IPS-18c (cell line): ENCODE measurements around the gene APOD.

Source experiments
- H3K4me3 ChIP-seq: 2 replicates; pipeline ENCODE4 v1.7.0; 2013; ENCODE audit warnings: low read depth, mild to moderate bottlenecking, low read length, moderate library complexity; ENCODE audit not compliant: insufficient read depth
- H3K9me3 ChIP-seq: one replicate; pipeline ENCODE4 v1.6.1; 2013; ENCODE audit warnings: mild to moderate bottlenecking, low read length, moderate library complexity; ENCODE audit not compliant: control insufficient read depth, insufficient read depth

The APOD gene

DNA sequence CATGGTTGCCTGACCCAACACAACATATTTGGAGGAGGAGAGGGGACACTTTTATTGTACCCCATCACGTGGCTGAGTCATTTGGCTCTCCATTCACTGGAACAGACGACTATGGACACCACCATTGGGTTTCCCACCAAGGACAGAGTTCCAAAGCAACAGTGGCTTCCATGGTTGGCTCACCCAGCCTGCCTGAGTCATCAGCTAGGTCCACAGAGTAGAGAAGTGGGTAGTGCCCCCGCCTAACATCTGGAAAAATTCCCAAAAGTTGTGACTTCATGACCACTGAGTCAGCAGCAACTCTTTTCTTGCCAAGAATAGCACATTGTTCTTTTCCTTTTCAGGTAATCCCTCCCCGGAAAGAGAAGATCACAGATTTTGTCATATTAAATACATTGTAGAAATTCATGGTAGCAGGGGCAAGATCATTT, 37.6 kb downstream of the APOD start:
- no peak overlapping the region for H3K4me3 ChIP-seq
- peaks cover 2% of the 10 kb centered on the region for H3K9me3 ChIP-seq

GRCh38 chr3:195544634-195545033, 39.1 kb downstream of the APOD start:
- Histone ChIP-seq H3K4me3 (no peak overlapping the region), H3K9me3 (peaks cover 2% of the 10 kb centered on the region)

GRCh38 chr3:195544230-195544536, 39.6 kb downstream of the APOD start:
- Histone ChIP-seq H3K4me3 (peak overlapping the region; percentile 82), H3K9me3 (peaks cover 2% of the 10 kb centered on the region)

GRCh38 chr3:195543500-195544229, 40.1 kb downstream of the APOD start:
- Histone ChIP-seq H3K9me3 (peaks cover 2% of the 10 kb centered on the region), H3K4me3 (peak overlapping the region; percentile 82)

DNA sequence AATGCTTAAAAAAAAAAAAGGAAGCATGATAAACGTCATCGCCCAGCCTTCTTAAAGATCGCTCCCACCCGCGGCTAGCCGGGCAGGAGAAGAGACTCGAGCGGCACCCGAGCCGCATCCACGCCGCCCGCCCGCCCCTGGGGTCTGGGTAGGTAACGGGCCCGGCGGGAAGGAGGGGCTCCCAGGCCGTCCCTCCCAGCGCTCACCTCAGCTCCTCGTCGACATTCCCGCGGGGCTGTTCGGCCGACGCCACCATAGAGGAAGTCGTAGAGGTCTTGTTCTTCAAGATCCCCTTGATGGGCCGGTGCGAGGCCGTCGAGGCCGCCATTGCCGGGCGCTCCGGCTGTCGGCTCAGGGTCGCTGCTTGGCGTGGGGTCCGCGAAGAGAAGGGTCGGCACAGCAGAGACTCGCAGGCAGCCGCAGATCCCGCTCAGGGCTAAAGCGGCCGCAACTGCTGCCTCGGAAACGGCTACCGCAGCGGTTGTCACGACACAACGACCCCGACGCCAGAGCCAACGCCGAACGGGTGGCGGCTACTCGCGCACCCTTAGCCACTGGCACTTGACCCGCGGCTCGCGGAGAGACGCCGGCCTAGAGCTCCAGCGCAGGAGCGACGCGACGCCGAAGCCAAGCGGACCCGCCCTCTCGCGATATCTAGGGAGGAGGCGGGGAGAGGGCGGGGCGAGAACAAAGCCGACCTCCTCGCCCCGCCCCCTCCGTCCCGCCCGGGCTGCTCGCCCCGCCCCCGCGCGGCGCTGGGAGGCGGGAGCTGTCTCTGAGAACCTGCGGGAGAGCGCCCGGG, 40.8 kb downstream of the APOD start, which contains the start of gene PPP1R2:
TSS of gene PPP1R2 (minus strand) at position 628 of the 802 bp plus-strand sequence. CDS start at position 328, 300 bp downstream.
- peaks cover 2% of the 10 kb centered on the region for H3K9me3 ChIP-seq
- H3K4me3 ChIP-seq = peak within 1 kb of the TSS; percentile 82

GRCh38 chr3:195542316-195542697, 41.4 kb downstream of the APOD start:
- peak overlapping the region; percentile 82 for H3K4me3 ChIP-seq
- H3K9me3 ChIP-seq = no peaks in the 10 kb centered on the region

DNA sequence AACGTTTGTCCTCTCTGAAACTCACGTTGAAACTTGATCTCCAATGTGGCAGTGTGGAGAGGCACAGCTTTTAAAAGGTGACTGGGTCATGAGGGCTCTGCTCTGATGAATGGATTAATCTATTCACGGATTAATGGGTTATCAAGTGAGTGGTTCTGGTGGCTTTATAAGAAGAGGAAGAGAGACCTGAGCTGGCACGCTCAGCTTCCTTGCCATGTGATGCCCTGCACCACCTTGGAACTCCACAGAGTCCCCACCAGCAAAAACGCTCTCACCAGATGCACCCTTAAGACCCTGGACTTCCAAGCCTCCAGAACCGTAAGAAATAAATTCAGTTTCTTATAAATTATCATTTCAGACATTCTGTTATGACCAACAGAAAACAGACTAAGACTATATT, 43.2 kb downstream of the APOD start:
- no peak overlapping the region for H3K4me3 ChIP-seq

GRCh38 chr3:195540027-195540426, 43.7 kb downstream of the APOD start:
- Histone ChIP-seq H3K9me3 (peaks cover 3% of the 10 kb centered on the region), H3K4me3 (no peak overlapping the region)

More for the DNA sequence above, 43.2 kb downstream of the APOD start:
- no peaks in the 10 kb centered on the region for H3K9me3 ChIP-seq

DNA sequence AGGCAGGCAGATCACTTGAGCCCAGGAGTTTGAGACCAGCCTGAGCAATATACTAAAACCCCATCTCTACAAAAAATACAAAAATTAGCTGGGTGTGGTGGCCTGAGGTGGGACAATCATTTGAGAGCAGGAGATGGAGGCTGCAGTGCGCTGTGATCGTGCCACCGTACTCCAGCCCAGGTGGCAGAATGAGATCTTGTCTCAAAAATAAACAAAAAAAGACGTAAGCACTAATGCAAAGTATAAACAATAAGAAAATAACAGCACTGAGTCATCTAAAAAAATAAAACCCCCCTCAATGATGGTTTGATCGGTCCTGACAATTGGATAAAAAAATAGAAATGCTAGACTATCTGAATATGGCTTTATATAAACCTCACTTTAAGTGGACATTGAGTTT, 44.3 kb downstream of the APOD start:
- Histone ChIP-seq H3K9me3 (peaks cover 3% of the 10 kb centered on the region), H3K4me3 (no peak overlapping the region)

DNA sequence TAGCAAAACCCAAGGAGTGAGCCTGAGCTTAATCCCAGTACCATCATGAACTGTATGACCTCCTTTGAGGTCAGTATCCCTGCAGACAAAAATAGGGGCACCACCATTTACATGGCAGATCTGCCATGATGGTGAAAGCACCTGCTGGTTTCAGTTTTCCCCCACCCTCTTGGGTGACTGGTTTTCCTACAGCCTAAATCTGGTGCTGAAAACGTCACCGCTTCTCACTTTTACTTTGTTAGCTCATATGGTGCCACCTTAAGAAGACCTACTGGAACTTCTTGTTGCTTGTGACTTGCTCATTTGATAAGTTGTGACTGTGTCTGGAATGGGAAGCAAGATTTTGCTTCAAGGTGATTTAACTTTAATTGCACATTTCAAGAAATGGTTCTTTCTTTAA, 45.7 kb downstream of the APOD start:
- Histone ChIP-seq H3K9me3 (peaks cover 3% of the 10 kb centered on the region), H3K4me3 (no peak overlapping the region)

- H3K9me3 ChIP-seq = peaks cover 3% of the 10 kb centered on the region
- H3K4me3 ChIP-seq = no peak overlapping the region
Observed at GRCh38 chr3:195535293-195535692, 48.4 kb downstream of the APOD start.

- peaks cover 3% of the 10 kb centered on the region for H3K9me3 ChIP-seq
- no peak overlapping the region for H3K4me3 ChIP-seq
Observed at GRCh38 chr3:195532834-195533233, 50.9 kb downstream of the APOD start.

- Histone ChIP-seq H3K4me3 (no peak overlapping the region), H3K9me3 (peaks cover 3% of the 10 kb centered on the region)
Observed at GRCh38 chr3:195532345-195532744, 51.4 kb downstream of the APOD start.

- H3K9me3 ChIP-seq = peaks cover 3% of the 10 kb centered on the region
- H3K4me3 ChIP-seq = no peak overlapping the region
Observed at GRCh38 chr3:195531683-195532082, 52.1 kb downstream of the APOD start.

GRCh38 chr3:195526492-195526891, 57.2 kb downstream of the APOD start:
- no peaks in the 10 kb centered on the region for H3K9me3 ChIP-seq

DNA sequence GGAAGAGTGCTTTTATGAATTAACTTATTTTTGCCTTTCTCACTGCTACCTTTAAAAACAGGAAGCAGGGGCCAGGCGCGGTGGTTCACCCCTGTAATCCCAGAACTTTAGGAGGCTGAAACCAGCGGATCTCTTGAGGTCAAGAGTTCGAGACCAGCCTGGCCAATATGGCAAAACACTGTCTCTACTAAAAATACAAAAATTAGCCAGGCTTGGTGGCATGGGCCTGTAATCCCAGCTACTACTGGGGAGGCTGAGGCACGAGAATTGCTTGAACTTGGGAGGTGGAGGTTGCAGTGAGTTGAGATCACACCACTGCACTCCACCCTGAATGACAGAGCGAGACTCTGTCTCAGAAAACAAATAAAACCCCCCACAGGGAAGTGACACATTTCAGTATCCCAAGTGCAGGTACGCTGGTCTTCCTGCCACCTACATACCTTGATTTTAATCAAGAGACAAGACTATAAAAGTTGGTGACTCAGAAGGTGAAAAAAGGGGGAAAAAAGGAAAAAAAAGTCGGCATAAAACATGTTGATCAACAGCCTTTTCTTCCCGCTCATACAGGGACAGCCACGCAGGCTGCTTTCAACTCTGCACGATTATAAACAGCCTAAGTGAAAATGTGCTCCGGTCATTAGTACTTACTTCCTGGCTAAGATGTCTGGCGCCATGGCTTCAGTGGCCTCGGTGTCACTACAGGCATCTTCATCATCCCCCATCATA, 59.4 kb downstream of the APOD start:
- no peaks in the 10 kb centered on the region for H3K9me3 ChIP-seq
- H3K4me3 ChIP-seq = no peak overlapping the region

More at GRCh38 chr3:195526492-195526891, 57.2 kb downstream of the APOD start:
- no peak overlapping the region for H3K4me3 ChIP-seq

DNA sequence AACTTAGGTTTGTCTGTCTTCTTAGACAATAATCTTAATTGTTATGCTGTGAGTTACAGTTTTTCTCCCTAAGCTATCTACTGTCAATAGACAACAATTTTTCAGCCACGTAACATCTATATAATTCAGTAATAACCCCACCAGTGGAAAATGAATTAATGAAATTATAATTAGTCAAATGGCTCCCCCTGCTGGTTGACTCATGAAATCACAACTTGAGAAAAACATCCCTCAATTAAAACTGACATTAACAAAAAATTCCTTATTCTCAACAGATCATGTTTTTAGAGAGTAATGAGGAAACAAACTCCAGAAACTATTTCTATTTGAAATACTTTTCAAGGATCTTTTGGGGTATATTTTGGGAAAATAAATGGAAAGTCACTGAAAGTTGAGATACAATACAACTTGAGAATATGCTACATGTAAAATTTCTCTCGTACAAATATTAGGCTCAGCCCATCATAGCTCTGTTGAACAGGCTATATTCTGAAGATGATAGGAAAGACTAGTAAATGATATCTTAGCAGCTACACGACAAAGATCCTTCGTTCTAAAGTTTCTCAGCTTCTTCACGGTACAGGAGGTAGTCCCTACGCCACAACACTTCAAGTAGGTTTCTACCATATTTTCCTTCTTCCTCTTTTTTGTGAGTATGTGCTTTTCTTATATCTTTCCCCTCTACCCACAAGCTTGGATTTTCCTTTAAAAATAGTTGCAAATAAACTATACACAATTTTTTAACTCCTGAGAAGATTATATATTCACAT, 61.3 kb downstream of the APOD start:
- Histone ChIP-seq H3K9me3 (no peaks in the 10 kb centered on the region), H3K4me3 (no peak overlapping the region)
